Myocyte (in vitro differentiated cells): Measurements from ENCODE around the gene RPL10A. TPM values are rescaled to one million over a fixed set of nuclear protein-coding genes. Genes with fewer than 3 reads are reported as not detected.

Experiments
- DNase-seq: peaks from one replicate; pipeline ENCODE4 v3.0.0-alpha.2; 2012; ENCODE audit warnings: low read depth
- total RNA-seq: library from RNA; depleted of rRNA; stranded (reverse); fragments of >200 nt; gene quantifications from 2 replicates; pipeline ENCODE4 v1.2.3, GENCODE V29; 2014

Gene RPL10A
- total RNA-seq, 1 donor from 2014 or later: 794 TPM

DNA sequence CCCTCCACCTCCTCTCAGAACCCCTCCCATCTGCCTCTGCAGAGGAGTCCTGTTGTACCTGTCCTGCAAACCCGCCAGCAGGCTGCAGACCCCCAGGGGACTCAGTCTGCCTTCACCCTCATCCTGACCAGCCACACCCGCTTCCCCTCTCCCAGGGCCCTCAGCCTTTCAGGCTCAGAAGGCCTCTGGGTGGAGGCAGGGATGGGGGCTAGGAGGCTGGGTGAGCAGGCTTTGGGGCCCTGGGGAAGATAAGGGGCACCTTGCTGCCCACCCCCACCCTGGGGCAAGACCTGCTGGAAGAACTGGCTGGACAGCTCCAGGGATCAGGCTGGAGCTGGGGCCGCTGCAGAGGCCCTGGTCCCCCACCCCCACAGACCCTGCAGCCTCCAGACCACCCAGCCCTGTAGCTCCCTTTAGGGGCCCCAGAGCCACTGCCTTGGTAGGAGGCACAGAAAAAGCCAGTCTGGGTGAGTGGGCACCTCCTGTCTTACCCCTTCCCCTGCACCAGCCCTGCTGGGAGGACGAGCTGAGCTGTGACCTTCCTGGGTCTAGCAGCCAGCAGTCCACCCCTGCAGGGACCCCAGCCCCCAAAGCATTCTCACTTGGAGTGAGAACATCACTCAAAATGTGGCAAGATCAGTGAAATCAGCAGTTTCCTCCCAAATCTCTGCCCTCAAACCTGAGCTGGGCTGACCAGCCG lies 23.5 kb downstream of the RPL10A start:
- no peak for DNase-seq

DNA sequence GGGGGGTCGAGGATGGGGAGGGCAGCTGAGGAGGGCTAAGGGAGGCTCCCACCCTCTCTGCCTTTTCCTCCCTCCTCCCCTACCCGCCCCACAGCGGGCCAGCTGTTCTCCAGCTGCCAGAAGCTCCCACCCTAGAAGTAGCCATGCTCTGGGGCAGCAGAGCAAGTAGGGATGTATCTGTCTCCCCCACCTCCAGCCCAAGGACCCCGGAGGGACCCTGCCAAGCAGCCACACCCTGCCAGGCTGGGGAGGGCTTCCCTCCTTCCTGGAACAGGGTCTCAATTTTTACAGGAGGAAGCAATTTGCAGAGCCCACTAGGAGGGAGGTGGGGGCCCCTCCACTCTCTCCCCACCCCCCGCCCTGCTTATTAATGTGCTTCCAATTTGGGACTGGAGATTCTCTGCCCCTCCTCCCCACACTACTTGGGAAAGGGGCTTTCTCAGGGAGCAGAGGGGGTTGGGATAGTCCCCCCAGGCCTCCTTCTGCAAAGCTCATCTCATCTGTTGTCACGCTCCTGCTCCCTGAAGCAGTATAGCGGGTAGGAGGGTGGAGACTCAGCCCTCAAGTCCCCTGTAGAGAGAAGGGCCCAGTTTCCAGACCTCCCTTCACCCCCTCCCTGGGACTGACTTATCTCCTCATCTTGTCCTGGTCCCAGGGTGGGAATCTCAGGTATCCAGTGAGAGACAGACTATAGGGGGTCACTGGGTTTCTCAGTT lies 24.2 kb downstream of the RPL10A start:
- DNase-seq: peak; percentile 37

DNA sequence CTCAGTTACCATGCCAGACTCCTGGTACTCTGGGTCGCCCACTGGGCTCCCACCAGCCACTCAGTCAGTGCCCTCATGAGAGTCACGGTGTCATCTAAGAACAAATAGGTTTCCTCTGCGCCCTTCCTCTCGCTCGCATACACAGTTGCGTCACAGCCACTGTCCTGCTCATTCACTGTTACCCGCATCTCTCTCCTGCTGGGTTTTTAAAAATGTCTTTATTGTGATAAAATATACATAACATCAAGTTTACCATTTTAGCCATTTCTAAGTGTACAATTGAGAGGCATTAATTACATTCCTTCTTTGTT lies 24.7 kb downstream of the RPL10A start:
- DNase-seq: no peak

DNA sequence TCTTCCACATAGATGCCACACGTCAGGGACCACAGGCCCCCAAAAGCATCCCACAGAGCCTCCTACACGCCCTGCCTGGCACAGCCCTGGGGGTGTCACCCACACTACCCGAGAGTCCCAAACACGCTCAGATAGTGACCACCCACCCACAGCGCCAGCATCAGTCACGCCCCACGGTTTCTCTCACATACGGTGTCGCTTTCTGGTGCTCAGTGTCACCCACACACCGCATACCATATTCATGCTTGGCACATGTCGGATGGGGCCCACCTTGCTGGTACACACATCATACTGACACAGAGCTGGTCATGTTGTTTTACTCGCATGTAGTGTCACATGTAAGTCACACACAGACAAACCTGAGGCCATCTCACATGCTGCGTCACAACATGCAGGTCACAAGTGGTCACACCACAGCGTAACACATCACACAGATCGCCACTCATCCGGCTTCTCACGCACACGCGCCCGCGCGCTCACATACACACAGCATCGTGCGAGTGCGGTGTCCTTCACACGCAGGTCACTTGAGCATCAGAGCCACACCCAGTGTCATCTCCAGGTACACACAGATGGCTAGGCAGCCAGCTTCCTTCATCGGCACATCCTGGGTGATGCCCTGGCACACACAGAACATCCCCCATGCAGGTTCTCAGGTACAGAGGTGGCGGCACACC lies 25.2 kb downstream of the RPL10A start:
- DNase-seq: no peak

DNA sequence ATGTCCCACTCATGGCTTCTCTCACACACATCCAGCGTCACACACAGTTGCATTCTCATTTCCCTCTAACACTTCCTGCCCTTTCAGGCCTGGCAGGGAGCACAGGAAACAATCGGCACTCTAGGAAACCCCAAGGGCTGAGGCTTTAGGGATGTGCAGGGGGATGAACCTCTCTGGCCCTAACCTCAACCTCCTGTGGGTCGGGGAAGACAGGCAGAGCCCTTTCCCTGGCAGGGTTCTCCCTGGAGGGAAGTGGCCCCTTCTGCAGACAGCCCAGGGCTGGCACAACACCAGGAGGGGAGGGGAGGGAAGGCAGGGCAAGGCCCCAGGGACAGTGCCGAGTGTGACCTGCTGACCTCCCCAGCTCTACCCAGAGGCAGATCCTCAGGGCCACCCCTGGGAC lies 26.0 kb downstream of the RPL10A start:
- DNase-seq: no peak

DNA sequence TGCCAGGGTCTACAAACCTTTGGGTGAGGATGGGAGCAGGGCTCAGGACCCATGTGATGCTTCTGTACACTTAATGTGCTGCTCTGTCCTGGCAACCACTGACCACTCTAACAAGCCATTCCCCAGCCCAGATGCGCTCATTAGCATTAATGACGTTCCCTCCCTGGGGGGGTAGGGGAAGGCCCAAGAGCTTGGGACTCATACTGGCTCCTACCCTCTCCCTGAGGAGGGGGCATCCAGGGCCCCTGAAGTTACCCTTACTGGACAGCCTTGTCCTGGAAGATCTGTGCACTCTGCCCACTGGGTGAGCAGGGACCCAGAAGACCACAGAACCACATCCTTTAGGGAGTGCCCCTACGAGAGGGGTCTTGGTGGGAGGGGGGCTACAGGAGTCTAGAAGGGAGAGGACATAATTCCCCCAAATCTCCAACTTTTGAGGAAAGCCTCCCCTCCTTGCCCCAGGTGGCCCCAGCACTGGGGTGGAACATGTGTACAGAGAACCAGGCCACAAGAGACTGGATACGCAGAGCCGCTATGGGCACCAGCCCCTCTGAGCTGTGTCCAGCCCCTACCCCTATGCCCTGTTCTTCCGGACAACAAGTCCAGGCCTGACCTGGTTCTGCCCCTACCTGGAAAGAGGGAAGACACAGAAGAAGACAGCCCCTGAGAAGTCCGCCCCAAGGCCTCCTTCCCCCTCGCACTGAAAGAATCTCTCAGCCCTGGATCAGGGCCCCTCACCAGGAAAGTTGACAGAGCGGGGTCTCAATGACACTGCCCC lies 27.2 kb downstream of the RPL10A start:
- DNase-seq: no peak

DNA sequence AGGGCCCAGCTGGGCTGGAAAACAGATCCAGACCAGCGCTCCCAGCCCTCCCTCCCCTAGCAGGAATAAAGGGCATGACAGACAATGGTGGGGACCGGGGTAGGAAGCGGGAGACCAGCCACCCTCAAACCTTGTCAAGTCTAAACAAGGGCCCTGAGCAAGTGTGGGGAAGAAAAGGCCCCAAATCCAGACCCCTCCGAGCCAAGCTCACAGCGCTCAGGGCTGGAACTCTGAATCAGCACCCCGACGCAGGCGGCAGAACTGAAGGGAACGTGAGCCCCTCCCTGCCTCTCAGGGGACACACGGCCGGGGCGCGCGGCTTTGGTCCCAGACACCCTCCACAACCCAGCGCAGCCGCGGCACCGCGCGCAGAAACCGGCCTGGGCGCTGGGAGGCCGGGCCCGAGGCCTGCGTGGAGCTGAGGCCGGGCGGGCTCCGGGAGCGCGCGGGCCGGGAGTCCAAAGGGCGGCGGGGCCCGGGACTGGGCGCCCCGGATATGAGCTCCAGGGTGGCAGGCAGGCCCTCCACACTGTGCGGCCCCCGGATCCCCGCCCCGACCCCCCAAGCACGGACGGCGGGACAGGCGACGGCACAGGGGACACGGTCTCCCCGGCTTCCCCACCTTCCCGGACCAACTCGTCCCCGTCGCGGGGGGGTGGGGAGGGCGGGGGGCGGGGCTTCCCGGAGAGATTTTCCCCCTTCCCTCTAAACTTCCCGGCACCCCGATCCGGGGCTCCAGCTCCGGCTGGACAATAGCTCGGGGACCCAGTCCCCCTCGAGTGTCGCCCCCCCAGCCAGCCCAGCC lies 28.0 kb downstream of the RPL10A start:
- DNase-seq: peak; percentile 52

DNA sequence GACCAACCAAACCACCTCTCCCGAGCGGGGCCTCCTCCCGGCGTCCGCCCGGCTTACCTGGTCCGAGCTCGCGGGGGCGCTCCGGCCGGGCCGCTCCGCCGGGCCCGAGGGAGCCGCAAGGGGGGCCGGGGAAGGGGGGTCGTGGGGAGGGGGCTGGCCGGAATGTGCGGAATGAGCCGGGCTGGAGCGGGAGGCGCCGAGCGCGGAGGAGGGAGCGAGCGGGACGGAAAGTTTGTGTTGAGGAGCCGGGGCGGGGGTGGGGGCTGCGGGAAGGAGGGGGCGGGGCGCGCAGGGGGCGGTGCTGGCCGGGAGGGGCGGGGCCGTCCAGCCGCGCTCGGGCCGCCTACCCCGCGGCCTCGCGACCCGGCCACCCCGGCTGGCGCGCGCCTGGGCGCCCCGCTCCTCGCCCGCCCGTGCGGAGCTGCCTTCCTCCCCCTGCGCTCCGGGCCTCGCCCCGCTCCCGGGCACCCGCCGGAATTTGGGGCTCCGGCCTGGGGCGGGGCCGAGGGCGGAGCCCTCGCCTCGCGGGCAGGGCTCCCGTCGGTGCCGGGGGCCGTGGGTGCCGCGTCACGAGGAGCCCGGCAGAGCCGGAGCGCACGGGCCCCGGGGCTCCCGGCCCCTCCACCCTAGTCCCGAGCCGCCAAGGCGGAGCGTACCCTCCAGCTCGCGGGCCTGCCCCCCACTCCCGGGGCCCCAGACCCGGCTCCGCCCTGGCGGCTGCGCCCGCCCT lies 28.8 kb downstream of the RPL10A start, which contains the start of gene TEAD3:
TSS of gene TEAD3 (minus strand) at position 239 of the 730 bp plus-strand sequence.
- DNase-seq: peak; percentile 87

DNA sequence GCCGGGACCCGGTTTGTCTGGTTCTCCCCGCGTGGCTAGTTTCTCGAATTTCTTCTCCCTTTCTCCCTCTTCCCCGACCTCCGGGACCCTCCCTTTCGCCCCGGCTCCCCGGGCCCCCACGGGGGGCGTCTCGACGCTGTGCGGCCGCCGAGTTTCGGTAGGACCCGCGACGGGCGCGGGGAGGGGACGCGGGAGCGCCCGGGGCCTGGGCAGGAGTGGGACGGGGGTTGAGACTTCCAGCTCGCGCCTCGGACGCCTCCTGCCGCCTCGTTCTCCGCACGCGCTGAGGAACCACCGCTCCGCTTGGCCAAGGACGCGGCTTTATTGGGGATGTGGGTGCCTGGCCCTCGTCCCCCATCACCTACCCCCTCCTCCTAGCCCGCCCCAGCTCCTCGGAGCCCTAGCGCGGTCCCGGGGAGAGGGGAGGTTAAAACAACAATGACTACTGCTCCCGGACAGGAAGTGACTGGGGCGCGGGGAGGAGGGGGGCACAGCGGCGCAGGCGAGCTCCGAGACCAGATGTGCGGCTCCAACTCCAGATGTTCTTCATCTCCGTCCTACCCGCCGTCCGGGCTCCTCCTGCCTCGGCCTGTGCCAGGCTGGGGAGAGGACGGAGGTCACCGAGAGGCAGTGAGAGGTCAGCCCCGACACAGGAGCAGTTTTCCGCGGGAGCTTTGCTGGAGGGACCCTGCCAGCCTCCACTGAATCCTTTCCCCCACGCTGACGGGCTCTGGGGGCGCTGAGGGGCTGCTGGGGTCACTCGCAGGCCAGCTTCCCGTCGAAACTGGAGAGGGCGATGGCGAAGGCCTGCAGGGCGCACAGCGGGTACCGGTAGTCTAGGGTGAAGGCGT lies 29.6 kb downstream of the RPL10A start:
- peak; percentile 65 for DNase-seq

DNA sequence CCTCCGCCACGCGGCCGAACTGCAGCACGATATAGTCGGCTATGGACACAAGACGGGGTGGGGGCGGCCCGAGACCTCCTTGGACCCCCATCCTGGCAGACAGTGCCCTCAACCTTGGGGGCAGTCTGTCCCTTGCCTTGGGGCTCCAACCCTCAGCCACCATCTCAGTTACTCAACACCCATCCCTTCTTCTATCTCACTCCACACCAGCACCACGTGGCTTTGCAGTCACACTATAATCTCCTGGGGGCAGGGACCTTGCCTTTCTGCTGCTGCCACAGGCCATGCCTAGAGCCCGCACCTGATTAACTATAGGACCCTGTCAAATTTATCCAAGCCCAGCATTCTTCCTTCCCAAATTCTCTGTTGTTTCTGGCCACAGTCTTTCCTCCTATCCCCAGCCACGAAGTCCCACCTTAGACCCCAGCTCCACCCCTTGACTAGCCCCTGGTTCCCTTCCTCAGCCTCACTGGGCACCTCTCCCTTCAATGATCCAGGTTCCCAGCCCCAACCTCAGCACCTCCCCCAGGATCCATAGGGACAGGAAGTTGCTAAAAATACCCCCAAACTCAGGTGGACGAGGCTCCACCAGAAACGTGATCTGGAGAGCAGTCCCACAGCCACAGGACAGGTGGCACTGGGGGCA lies 30.3 kb downstream of the RPL10A start:
- no peak for DNase-seq

DNA sequence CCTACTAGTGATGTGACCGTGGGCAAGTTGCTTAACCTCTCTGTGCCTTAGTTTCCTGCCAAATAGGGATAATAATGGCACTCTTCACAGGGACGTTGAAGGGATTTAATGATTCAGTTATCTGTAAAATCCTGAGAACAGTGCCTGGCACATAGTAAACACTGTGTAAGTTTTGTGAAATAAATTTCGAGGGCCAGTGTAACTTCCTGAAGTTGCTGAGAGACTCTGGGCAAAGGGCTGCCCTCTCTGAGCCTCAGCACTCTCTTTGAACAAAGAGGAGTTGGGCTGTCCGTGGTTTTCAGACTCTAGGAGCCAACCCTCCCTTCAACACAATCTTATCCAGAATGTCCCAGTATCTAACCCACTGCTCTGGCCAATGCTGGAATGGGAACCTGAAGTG lies 31.2 kb downstream of the RPL10A start:
- DNase-seq: no peak

DNA sequence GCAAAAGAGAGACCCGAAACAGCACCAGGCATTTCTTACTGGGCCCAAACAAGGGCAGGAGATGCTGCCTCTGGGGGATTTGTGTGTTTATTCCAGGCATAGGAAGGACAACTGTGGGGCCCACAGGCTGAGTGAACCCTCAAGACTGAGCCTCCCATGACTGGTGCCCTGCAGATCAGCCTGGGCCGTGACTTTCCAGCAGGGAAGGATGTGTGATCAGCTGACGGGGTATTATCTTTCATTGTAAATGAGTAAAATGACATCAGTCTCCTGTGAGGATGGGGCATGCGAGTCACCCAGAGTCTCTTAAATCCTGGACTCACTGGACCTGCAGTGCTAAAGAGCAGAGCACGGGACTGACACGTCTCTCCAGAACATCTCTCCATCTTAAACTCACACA lies 32.6 kb downstream of the RPL10A start:
- peak; percentile 95 for DNase-seq

DNA sequence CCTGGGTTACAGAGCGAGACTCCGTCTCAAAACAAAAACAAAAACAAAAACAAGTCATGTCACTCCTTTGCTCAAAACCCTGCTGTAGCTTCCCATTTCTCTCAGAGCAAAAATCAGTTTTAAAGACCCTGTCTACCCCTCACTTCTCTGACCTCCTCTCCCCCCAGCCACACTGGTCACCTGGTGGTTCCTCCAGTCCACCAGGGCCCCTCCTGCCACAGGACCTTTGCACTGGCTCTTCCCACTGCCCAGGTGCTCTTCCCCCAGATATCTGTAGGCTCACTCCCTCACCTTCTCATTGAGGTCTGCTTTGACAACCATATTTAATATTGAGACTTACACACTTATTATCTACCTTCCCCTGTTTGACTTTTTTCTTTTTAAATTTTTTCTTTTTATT lies 33.6 kb downstream of the RPL10A start:
- no peak for DNase-seq

DNA sequence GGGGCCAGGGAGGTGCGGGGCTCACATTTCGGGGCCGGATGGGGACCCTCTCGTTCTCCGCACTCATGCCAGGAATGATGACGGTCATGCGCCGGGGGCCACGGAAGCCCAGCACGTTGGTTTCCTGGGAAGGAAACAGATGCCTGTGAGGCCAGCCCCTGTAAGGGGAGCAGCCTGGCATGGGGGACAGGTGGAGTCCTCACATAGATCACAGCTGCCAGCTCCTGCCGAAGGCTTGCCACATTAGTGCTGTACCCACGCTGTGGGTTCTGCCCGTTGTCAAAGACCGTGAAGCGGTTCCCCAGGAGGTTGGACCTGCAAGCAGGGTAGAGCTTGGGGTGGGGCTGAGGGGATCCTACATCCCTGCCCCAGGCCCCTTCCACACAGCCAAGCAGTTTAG lies 35.3 kb downstream of the RPL10A start:
- peak; percentile 92 for DNase-seq

DNA sequence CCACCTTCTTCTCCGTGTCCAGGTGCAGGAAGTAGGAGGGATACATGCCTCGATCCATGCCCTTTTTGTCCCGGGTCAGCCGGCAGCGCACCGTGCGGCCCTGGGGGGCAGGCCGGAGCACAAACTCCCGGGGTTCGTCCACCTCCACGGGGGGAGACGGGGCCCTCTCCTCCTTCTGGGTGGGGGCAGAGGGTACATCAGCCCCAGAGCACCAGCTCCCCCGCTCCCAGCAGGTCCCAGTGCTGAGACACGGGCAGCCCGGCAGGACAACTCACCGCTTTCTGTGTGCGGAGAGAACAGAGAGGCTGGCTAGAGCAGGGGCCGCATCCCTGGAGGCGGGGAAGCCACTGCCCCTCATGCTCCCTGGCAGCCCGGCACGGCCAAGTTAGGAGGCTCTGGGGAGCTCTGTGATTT lies 37.8 kb downstream of the RPL10A start:
- no peak for DNase-seq

DNA sequence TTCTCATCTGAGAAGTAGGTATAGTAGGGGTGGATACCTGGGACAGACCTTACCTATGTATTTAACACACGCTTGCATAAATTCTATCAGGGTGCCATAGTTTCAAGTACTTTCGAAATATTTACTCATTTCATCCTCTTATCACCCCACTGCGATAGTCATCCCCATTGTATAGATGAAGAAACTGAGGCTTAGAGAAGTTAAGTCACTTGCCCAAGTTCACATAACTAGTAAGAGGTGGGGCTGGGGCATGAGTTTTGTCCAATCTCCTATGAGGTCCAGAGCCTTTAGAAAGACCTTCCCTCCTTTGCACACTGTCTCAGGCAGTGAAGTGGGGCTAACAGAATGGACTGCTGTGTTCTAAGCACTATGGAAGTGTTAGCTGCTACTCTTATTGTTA lies 38.3 kb downstream of the RPL10A start:
- no peak for DNase-seq

DNA sequence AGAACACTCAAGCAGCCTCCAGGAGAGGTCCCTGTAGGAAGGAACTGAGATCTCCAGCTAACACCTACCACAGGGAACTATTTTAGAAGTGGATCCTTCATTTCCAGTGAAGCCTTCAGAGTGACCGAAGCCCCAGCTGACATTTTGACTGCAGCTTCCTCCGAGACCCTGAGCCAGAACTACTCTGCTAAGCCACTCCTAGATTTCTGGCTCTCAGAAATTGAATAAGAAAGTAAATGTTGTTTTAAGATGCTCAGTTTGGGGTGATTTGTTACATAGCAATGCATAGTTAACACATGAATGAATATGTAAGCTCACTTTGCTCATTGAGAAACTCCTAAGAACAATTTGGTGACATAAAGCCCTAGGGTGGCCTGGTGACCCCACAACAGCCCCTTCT lies 39.0 kb downstream of the RPL10A start:
- no peak for DNase-seq

DNA sequence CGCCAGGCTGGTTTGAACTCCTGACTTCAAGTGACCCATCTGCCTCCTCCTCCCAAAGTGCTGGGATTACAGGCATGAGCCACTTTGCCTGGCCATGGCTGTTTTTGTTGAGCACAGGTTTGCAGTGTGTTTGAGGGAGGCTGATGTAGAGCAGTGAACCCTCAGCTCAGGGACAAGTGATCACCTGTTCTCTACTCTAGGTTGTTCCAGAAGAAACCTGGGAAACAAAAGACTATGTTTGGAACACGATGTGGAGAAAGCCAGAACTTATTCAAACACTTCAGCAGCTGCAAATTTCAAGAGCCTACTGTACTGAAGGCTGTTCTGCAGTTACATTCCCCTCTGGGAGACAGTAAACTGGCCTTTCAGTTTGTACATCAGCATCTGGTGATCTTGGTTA lies 39.8 kb downstream of the RPL10A start:
- no peak for DNase-seq

DNA sequence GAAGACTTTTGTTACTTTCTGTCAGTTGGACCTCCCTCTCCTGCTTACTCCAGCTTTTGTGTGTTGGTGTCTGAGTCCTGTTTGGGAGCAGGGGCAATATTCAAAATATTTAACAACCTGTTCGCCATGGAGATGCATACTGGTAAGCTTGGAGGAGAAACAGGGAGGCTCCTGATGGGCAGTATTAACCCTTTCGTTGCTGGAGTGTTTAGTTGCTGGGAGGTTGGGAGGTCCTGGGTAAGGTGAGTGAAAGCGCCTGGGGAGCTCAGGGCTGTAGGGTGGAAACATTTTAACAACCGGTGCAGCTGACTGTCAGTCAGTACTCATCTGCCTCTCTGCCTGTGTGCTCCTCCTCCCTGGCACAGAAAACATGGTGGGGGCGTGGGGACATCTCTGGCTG lies 40.3 kb downstream of the RPL10A start:
- DNase-seq: no peak
